Thyroid gland (tissue), 4 donors: ENCODE data around the gene MTMR2. TPM values are rescaled to one million over a fixed set of nuclear protein-coding genes. Genes with fewer than 3 reads are reported as not detected.

ENCODE experiments used
- DNase-seq, 2 donors: peaks; one replicate each; pipeline ENCODE4 v3.0.0-alpha.2; 2019
- H3K27ac ChIP-seq, 3 donors: fragments of 200-600 bp; sonication (generic); 1 replicate in 2 of 3; 2 replicates in 1 of 3; pipeline ENCODE4 v1.5.1; 2016 to 2019; ENCODE audit warnings: mild to moderate bottlenecking in 1 of 3, moderate library complexity in 1 of 3
- H3K27me3 ChIP-seq: fragments of 200-600 bp; sonication (generic); one replicate; pipeline ENCODE4 v1.5.1; 2019
- H3K36me3 ChIP-seq, 2 donors: fragments of 200-600 bp; sonication (generic); one replicate each; pipeline ENCODE4 v1.5.1; 2016 to 2019
- H3K4me1 ChIP-seq, 2 donors: fragments of 200-600 bp; sonication (generic); one replicate each; pipeline ENCODE4 v1.5.1; 2017 to 2019
- H3K4me3 ChIP-seq, 3 donors: fragments of 200-600 bp; sonication (generic); replicated peaks in 1 of 3; 1 replicate in 2 of 3; 2 replicates in 1 of 3; pipeline ENCODE4 v1.5.1; 2016; ENCODE audit warnings: mild to moderate bottlenecking in 1 of 3
- H3K9me3 ChIP-seq: fragments of 200-600 bp; sonication (generic); one replicate; pipeline ENCODE4 v1.5.1; 2017
- CTCF ChIP-seq, 6 experiments: fragments of 200-600 bp in 3 of 6; fragments of 450-650 bp in 3 of 6; sonication (generic) in 3 of 6; IDR thresholded peaks; one replicate each; pipeline ENCODE4 v1.5.1; 2016 to 2019; ENCODE audit warnings: antibody characterized with exemption in 6 of 6, mild to moderate bottlenecking in 2 of 6, inconsistent platforms in 1 of 6, moderate library complexity in 1 of 6
- POLR2A ChIP-seq, 2 donors: fragments of 450-650 bp; IDR thresholded peaks; one replicate each; pipeline ENCODE4 v1.6.1; 2017; ENCODE audit warnings: antibody characterized with exemption in 2 of 2, mild to moderate bottlenecking in 2 of 2, moderate library complexity in 1 of 2
- WGBS, 2 donors: methylation state at CpG; one replicate each; pipeline ENCODE4 v1.1.5; 2017; 5-methylcytosine and 5-hydroxymethylcytosine counted together
- intact Hi-C: fragments of 100-400 bp; cut with DNase I; formaldehyde crosslinking; loops from one replicate; pipeline ENCODE4 v1.15.1; 2023
- total RNA-seq, 4 donors: library from RNA; depleted of rRNA; stranded (reverse); fragments of >200 nt; gene quantifications; one replicate each; pipeline ENCODE4 v1.2.3, GENCODE V29; 2016

Gene MTMR2
- total RNA-seq, 4 donors from 2014 or later = 24.1 to 27.5 (median 27.0) TPM

DNA sequence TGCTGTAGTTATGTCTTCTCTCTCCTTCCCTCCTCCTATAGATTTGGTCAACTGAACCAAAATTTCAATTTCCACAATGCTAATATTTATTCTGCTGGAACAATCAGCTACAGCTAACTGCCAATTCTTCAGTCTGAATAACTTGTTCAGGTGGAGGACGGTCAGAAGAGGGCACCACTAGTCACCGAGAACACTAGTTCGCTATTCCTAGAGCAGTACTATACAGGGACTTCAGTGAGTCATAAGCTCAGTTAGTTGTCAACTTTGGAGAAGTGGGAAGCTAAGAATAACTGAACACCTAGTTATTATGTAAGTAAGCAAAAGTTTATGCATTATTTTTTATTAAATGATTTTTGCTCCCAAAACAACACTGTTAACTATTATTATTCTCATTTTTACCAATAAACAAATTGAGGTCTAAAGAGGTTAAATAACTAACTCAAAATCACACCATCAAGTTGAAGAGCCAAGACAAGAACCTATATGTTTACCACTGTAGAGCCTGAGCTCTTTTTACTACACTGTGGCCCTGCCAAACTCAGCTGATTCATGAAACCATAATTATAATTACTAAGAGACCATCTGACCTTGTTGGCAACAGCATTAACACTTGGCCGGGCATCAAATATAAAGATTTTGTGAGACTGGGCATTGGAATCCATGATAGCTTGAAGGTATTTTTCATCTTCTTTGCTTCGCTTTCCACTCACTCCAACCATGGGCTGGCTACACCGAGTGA lies 74.7 kb downstream of the MTMR2 start:
- peaks cover 5 to 10% of the 10 kb centered on the region in 2 donors for H3K36me3 ChIP-seq
- H3K27me3 ChIP-seq = no peaks in the 10 kb centered on the region
- no peak overlapping the region for H3K27ac ChIP-seq
- H3K9me3 ChIP-seq = no peaks in the 10 kb centered on the region
- intact Hi-C loops = no loop called here
- 69 to 79% methylated on average over 6 of the region's 6 CpGs for WGBS, 2 donors
- DNase-seq = peak; percentile 54 to 64
- H3K4me3 ChIP-seq = no peak overlapping the region
- TF ChIP-seq CTCF (IDR thresholded peaks at IDR 0.05) = peak in 5 of 6 experiments; percentile 14 to 64 (median 53)
- TF ChIP-seq POLR2A (IDR thresholded peaks at IDR 0.05) = no peak
- H3K4me1 ChIP-seq = peaks cover 0 to 7% of the 10 kb centered on the region in 2 donors

GRCh38 chr11:95845167-95845566 lies 78.7 kb downstream of the MTMR2 start:
- Histone ChIP-seq H3K4me3 (no peak overlapping the region), H3K27ac (no peak overlapping the region), H3K4me1 (no peaks in the 10 kb centered on the region), H3K9me3 (no peaks in the 10 kb centered on the region), H3K27me3 (no peaks in the 10 kb centered on the region), H3K36me3 (peaks cover 5 to 12% of the 10 kb centered on the region in 2 donors)
- DNase-seq = no peak
- intact Hi-C loops = no loop called here
- TF ChIP-seq CTCF (IDR thresholded peaks at IDR 0.05) (no peak), POLR2A (IDR thresholded peaks at IDR 0.05) (no peak)
- 91 to 92% methylated on average over 1 of the region's 1 CpG for WGBS, 2 donors

GRCh38 chr11:95835768-95836488 lies 88.0 kb downstream of the MTMR2 start:
- Histone ChIP-seq H3K9me3 (no peaks in the 10 kb centered on the region), H3K36me3 (peaks cover 14 to 29% of the 10 kb centered on the region in 2 donors), H3K27ac (peak overlapping the region in 1 of 3 donors; percentile 41), H3K4me3 (no peak overlapping the region), H3K4me1 (no peaks in the 10 kb centered on the region), H3K27me3 (no peaks in the 10 kb centered on the region)
- TF ChIP-seq CTCF (IDR thresholded peaks at IDR 0.05) (peak; percentile 58 to 93 (median 89)), POLR2A (IDR thresholded peaks at IDR 0.05) (no peak)
- WGBS, 2 donors = 18 to 27% methylated on average over 3 of the region's 3 CpGs
- peak; percentile 62 to 72 for DNase-seq
- intact Hi-C loops = loop anchor here (5.0 kb wide), 1 partner anchor 556 kb away; the partner anchor contains the start of gene JRKL

DNA sequence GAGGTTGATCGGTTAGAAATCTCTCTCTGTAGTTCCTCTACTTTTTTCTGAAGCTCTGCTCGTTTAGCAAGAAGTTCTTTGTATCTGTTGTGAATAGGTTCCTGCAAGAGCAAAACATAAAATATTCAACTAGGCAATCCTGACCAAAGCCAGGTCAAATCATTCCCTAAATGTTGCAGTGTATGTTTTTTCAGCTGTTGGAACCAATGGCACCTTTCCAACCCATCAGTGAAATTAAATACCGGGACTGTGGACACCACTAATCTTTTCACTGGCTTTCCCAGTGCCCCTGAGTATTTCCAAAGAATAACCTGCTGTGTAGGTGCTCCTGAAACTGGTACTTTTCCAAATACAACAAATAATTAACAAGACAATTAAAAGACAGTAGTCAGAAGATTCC lies 88.6 kb downstream of the MTMR2 start:
- peaks cover 14 to 31% of the 10 kb centered on the region in 2 donors for H3K36me3 ChIP-seq
- intact Hi-C loops = loop anchor here (5.0 kb wide), 1 partner anchor 557 kb away; the partner anchor contains the start of gene JRKL
- no peak for DNase-seq

More for the DNA sequence above, 88.6 kb downstream of the MTMR2 start:
- Histone ChIP-seq H3K27ac (no peak overlapping the region), H3K27me3 (no peaks in the 10 kb centered on the region), H3K9me3 (no peaks in the 10 kb centered on the region), H3K4me1 (no peaks in the 10 kb centered on the region), H3K4me3 (no peak overlapping the region)
- no peak for TF ChIP-seq CTCF (IDR thresholded peaks at IDR 0.05)
- no peak for TF ChIP-seq POLR2A (IDR thresholded peaks at IDR 0.05)
- 73% methylated on average over 3 of the region's 3 CpGs for WGBS, 2 donors
